Fibroblast of pulmonary artery (primary cell): Measurements from ENCODE around the gene ZFHX3.
"Not testable (repeated sequence)": the region's sequence is repeated elsewhere in the genome, so short reads cannot be mapped to it uniquely, and the experiment has no call there.

Experiments used
- DNase-seq: peaks from one replicate; pipeline ENCODE4 v3.0.0-alpha.2; 2010; ENCODE audit warnings: low read depth
- H3K4me3 ChIP-seq: replicated peaks from 2 replicates; pipeline ENCODE4 v1.5.1; 2011; ENCODE audit warnings: low read depth, mild to moderate bottlenecking, control low read depth, low read length, moderate library complexity
- CTCF ChIP-seq: IDR thresholded peaks from 2 replicates; pipeline ENCODE4 v1.5.1; 2011; ENCODE audit warnings: mild to moderate bottlenecking, control low read depth, low read length, inconsistent platforms; ENCODE audit errors: missing control alignments

ZFHX3 gene

GRCh38 chr16:72996291-72997062 lies 51.5 kb downstream of the ZFHX3 start:
- DNase-seq = no peak
- no peak for TF ChIP-seq CTCF
- no peak overlapping the region for H3K4me3 ChIP-seq

GRCh38 chr16:72995882-72996270 lies 52.1 kb downstream of the ZFHX3 start:
- not testable (repeated sequence) for DNase-seq, H3K4me3 ChIP-seq

GRCh38 chr16:72995151-72995881 lies 52.6 kb downstream of the ZFHX3 start:
- no peak for DNase-seq
- peak; percentile 46 for TF ChIP-seq CTCF
- H3K4me3 ChIP-seq = no peak overlapping the region

- TF ChIP-seq CTCF = no peak
- no peak for DNase-seq
- H3K4me3 ChIP-seq = no peak overlapping the region
Observed at GRCh38 chr16:72992142-72992601, 55.8 kb downstream of the ZFHX3 start.

GRCh38 chr16:72991644-72992043 lies 56.3 kb downstream of the ZFHX3 start:
- TF ChIP-seq CTCF = no peak
- H3K4me3 ChIP-seq = no peak overlapping the region
- no peak for DNase-seq

- H3K4me3 ChIP-seq = no peak overlapping the region
- DNase-seq = no peak
- no peak for TF ChIP-seq CTCF
Observed at GRCh38 chr16:72991211-72991610, 56.7 kb downstream of the ZFHX3 start.

- no peak for DNase-seq
- no peak for TF ChIP-seq CTCF
- H3K4me3 ChIP-seq = no peak overlapping the region
Observed at GRCh38 chr16:72990571-72990970, 57.4 kb downstream of the ZFHX3 start.
